Hypothalamus (tissue), 51 donors: ENCODE results near the gene UBA6.
"Not testable (repeated sequence)": the region's sequence is repeated elsewhere in the genome, so short reads cannot be mapped to it uniquely, and the experiment has no call there.

ENCODE experiments used
- DNase-seq, 51 donors: peaks; one replicate each; lab custom pipeline; 2025; lab: John Stamatoyannopoulos, UW

The UBA6 gene

DNA sequence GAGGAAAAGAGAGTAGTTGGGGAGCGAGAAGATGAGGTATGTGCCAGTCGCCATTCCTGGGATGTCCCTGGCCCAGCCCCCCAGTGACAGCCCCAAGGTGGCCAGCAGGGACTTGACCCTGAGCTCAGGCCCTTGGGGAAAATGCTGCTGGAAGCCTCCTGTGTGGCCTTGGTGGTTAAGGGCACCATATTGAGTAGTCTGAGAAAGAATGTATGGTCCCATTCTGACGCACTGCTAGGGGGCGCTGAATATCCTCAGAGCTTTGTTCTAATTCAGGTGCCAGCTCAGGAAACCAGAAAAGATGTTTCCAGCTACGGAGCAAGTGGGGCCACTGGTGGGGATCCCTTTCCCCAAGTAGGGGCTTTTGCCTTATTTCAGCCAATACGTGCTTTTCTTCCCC lies 14.0 kb upstream of the UBA6 start:
- no peak for DNase-seq

DNA sequence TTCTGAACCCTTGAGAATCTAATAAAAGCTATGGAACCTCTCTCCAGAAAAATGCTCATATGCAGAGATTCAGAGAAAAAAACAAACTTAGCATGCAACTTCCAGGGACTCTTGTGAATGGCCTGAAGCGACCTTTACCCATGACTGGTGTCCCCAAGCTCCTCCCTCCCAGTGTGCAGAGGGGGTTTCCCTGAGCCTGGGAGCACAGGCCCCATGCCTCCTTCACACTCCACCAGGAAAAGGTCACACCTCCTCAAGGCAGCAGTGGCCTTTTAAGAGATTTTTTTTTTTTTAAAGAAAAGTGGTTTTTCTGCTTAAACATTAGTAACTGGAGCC lies 13.3 kb upstream of the UBA6 start:
- no peak for DNase-seq

DNA sequence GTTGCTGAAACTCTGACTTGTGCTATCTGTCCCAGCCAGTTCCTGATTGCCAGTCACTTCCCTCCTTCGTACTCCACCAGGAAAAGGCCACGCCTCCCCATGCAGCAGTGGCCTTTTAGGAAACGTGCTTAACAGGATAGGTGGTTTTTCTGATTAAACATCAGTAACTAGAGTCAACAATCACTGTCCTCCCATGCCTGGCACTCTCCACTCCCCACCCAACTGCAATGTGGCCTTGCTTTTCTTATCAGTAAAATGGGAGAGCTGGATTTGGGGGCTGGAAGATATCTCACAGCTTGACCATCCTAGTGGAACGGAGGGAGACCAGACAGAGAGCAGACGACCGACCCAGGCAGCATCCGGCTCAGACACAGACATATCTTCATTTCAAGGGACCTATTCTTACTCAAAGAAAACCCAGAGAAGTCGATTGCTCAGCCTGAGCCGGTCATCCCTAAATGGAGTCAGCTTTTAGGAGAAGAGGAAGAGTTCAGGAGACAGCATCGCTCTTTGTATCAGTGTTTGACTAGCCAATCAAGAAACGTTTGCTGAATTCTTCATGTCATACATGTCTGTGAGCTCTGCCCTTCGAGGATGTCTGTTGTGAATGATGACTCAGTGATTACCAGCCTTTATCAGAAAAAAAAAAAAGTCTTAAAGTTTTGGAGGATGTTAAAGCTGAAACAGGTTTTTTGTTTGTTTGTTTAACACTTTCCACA lies 12.7 kb upstream of the UBA6 start:
- DNase-seq, result no peak

DNA sequence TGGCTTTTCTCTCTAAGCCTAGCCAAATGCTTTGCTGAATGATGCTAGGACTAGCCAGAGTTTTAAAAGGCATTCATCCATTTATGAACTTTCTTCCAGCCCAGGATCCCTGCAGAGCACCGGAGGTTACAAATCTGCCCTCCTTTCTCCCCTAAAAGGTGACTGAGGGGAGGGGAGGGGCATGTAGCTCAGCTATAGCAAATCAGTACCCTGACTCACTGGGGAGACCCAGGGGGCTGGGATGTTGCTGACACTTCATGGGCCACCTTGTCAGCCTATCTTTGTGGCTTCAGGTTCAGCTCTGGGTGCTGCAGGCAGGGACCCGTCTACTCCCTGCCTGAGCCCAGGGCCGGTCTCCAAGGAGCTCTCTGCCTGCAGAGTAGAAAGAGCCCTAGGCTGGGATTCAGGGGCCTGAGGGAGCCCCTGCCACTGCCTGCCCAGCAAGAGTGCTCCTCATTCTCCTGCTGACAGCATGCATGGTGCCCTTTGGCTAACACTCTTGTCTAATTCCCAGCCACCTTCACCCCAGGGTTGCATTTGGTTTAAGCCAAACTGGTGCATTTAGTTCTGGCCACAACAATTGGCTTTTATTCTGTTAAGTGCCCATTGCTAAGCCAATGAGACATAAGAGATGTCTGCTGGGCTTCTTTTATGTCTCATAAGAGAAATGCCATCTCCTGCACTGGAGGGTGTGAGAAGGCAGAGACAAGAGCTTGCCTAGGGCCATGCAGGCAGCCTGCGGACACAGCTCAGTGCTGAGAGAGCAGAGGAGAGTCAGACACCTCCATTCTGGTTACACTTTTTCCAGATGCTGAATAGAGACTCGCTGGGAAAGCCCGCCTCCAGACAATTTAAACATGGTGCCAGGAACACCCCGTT lies 11.9 kb upstream of the UBA6 start:
- no peak for DNase-seq

DNA sequence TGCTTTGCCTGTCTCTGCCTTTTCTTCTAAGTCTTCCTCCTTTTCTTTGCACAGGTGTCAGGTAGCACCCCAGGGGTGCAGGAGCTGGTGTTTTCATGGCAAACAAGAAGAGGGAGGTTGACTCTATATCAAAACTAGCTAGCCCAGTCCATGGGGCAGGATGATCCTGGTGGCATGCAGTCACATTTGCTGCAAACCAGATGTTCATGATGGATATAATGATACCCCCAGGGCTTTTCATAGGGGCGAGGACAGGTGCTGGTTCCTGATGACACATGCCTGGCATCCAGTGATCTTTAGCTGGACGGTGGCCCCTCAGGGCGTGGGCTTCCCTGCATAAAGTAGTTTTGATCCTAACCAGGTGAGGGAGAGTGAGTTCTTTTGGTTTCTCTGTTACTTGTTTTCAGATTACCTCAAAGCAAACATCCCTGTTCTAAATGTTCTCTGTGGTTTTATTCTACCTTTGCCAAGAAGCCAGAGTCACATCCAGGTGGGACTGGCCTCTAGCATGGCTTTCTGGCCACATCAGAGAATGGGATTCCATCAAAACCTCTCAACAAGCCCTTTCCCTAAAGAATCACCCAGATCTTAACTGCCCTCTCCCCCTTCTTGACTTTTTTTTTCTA lies 11.2 kb upstream of the UBA6 start:
- DNase-seq, result no peak

DNA sequence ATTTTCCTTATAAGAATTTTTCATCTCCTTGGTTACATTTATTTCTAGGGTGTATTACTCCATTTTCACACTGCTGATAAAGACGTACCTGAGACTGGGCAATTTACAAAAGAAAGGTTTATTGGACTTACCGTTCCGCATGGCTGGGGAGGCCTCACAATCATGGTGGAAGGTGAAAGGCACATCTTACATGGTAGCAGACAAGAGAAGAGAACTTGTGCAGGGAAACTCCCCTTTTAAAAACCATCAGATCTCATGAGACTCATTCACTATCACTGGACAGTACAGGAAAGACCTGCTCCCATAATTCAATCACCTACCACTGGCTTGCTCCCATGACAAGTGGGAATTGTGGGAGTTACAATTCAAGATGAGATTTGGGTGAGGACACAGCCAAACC lies 5.7 kb upstream of the UBA6 start:
- DNase-seq, result not testable (repeated sequence)

DNA sequence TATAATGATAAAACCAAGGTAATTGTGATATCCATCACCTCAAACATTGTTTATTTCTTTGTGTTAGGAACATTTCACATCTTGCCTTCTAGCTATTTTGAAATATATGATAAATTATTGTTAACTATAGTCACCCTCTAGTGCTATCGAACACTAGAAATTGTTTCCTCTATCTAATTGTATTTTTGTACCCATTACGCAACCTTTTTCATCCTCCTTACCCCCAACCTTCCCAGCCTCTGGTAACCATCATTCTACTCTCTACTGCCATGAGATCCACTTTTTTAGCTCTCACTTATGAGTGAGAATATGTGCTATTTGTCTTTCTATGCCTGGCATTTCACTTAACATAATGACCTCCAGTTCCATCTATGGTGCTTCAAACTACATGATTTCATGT lies 3.9 kb upstream of the UBA6 start:
- DNase-seq, result no peak

DNA sequence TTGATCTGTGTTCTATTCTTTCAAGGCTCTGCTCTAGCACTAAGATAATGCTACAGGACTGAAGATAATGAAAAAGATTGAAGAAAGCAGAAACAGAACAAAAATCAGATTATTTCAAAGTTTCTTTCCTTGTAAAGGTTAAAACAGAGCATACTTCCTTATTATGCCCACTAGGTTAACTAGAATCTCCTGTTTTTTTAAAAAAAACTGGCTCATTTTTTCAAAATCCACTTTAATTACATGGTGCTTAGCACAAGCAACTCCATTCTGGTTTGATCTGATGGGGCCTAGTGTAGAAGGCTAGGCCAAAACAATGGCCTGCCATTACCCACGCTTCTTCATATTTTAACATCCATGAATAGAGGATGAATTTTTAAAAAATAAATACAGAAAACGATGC lies 1.2 kb upstream of the UBA6 start:
- no peak for DNase-seq

DNA sequence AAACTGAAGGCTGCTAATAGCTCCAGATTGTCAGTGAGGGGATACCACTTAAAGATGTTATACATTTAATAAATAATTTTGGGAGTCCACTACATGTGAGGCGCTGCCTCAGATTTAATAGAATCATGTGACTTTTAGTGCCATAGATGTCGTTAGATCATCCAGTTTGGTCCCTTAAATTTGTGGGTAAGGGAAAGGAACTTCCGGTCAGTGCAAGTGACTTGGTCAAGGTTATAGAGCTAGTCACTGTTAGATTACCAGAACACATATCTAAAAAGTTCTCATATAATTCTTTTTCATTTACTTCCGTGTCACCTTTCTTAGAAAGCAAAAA lies 529 bp upstream of the UBA6 start:
- DNase-seq, result no peak

DNA sequence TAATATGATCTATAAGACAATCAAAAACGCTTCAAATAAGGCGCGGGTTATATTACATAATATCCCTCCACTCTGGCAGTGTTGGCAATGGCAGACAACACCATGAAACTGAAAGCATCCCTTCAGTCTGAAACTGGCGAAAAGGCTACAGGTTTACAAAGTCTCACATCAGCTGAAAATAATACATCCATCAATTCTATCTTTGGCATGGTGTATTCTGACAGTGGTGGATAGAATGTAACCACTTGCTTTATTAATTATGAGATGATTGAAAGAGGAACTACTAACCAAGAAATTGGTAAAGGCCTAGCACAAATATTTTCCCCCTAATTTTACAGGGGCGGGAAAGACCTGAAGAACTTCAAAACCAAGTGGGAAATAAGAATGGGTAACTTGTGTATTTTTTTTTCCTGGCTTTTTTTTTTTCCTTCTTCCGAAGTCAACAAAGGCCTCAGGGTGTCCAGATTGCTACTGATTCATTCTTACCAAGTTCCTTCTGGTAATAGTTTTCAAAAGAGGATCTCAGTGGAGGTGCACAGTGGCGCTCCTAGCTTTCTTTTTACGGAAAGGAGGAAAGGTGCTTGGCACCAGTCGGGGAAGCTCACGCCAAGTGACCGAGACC lies 728 bp downstream of the UBA6 start:
- DNase-seq, result no peak

DNA sequence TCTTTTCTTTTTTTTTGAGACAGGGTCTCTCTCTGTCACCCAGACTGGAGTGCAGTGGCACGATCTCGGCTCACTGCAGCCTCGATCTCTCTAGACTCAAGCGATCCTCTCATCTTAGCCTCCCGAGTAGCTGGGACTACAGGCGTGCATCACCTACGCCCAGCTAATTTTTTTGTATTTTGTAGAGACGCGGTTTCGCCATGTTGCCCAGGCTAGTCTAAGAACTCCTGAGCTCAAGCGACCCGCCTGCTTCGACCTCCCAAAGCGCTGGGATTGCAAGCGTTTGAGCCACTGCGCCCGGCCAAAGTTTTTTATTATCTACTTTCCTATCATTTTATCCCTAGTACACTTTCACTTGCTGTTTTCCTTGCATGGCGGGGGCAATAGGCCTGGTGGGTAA lies 1.4 kb downstream of the UBA6 start:
- DNase-seq, result no peak

DNA sequence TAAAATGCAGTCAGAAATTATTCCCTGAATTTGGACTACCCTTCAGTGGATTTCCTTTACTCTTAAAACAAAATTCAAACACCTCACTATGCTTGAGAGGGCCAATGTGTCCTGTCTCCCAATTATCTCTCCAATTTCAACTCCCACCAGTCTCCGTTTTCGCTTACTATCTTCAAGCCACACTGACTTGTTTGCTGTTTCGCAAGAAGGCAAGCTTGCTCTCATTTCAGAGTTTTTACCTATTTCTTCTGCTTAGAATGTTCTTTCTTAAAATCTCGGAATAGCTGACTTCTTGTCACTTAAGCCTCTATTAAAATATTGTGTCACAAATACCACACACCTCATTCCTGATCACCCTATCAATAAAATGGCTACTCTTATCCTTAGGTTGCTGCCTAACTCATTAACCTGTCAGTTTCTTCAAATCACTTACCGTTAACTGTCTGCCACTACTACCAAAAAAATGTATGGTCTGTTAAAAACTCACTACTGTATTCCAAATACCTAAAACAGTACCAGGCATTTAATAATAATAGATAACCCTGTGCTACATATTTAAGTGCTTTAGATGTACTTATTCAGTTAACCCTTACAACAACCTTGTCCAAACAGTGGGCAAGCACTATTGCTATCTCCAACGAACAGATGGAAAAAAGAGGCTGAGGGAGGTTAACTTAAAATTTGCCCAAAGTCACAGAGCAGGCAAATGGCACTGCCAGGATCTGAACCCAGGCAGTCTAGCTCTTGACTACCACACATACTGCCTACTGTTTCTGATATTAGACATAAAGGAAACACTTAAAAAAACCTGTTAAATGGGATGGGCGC lies 2.9 kb downstream of the UBA6 start:
- DNase-seq, result no peak

DNA sequence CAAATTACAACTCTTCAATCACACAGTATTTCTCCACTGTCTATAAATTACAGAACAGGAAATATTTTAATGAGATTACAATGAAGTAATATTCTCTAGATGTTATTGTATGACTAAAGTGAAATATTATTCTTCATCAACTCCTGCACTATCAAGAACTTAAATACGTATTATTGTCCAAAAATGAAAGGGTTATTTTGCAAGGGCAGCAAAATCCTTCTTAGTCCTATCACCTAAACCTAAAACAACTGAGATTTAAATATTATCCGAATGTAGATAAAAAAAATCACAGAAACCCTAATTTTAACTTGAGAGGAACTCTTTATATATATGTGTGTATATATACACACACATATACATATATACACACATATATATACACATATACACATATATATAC lies 4.9 kb downstream of the UBA6 start:
- DNase-seq, result no peak

DNA sequence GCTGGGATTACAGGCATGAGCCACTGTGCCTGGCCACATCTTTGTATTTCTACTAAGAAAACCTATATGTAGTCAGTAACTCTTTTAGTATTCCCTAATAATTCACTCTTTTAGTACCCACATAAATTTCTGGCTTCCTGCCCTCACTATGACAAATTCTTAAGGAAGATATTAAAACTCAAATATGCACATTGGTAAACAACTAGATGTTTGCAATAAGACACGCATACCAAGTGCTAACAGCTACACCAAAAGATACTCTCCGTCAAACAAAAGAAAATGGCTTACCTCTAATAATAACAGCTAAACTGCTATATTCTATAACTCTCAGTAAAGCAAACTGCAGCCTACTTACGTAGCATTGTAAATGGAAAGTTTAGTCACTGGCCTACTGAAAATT lies 6.3 kb downstream of the UBA6 start:
- DNase-seq, result no peak

DNA sequence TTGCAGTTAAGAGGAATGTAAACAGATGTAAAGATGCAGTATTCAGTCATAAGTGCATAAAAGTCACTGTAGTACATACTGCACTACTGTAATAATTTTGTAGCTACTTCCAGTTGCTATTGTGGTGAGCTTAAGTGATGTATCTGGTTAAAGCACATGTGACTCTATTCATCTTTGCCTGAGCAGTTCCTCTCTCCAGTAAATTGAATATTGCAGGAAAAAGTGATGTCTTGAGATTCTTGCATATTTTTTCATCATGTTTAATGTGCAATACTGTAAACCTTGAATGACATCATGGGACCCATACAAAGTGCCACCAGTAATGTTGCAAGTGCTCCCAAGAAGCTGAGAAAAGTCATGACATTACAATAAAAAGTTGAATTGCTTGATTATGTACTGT lies 9.6 kb downstream of the UBA6 start:
- no peak for DNase-seq

DNA sequence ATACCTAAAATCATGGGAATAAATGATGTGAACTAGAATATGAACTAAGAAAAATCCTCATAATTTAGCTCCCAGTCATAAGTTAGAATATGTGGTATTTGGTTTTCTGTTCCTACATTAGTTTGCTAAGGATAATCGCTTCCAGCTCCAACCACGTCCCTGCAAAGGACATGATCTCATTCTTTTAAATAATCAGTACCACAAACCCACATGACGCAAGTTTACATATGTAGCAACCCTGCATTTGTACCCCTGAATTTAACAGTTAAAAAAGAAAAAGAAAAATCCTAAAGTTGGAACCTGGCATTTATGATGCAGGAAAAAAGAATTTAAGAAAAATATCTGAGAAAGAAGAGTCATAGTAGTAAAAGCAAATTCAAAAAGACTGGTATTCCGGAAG lies 13.3 kb downstream of the UBA6 start:
- no peak for DNase-seq

DNA sequence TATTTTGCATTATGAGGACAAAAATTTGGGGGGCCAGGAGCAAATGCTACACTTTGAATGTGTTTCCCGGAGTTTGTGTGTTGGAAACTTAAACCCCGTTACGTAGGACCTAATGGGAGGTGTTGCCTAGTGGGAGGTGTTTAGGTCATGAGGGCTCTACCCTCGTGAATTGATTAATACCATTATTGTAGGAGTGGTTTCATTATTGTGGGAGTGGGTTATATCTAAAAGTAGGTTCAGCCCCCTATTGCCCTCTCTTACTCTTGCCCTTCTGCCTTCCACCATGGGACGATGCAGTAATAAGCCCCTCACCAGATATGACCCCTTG lies 15.5 kb downstream of the UBA6 start:
- DNase-seq, result no peak

DNA sequence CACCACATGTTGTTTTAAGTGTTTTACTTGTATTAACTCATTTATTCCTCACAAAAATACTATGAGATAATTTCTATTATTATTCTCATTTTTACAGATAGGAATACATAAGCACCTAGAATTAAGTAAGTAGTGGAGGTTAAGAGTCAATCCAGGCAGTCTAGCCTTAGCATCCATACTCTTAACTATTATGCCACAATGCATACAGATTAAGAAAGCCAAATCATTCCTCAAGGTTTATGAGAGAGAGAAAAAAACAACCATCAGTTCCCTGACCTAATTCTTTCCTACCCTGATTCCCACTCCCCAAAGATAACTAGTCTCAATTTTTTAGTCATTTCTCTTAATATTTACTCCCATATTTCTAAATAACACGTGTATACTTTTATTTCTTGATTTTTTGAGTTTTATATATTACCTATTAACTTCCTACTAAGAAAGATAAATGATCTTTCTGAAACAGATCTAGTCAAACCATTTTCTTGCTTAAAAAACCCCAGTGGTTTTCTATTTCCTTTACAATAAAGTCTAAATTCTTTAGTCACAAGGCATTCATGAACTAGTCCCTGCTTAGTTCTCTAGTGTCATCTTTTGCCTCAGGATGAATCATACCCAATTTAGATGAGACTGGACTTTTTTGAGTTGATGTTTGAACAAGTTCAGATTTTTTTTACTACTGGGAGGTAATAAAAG lies 16.0 kb downstream of the UBA6 start:
- no peak for DNase-seq

DNA sequence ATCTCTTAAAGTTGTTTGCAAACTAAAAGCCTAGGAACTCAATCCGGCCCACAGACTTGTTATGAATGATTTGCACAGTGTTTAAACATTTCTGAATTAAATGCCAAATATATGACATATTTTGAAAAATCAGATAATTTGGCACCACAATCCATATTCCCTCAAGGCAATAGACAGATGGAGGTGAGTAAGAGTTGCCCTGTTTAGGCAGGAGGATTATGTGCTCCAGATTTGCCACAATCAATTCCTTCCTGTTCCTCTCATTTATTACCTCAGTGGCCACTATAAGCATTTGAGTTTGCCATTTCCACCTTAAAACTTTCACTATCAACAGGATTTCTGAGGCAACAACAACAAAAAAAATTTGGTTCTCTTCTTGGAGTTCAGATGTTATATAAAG lies 18.7 kb downstream of the UBA6 start:
- no peak for DNase-seq

DNA sequence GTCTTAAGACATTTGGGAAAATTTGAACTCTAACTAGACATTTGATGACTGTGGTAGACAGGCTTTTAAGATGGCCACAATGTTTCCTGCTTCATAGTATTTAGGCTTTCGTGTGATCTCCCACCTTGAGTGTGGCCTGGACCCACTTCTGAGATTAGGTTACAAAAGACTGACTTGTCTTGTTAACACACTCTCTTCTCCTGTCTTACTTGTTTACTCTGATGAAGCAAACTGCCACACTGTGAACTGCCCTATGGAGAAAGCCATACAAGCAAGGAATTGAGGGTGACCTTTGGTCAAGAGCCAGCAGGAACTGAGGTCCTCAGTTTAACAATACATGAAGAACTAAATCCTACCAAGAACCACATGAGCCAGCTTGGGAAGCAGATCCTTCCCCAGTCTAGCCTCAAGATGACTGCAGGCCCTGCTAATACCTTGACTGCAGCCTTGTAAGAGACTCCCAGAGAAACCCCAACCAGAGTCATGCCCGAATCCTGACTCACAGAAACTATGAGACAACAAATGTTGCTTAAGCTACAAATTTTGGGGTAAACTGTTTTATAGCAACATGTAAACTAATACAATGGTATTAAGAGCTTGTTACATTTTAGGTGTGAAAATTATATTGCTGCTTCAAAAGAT lies 20.3 kb downstream of the UBA6 start:
- DNase-seq, result no peak
